DLD1 (cell line): Measurements from ENCODE around the gene TENM4.

Source experiments
- in situ Hi-C: cut with HindIII; loops from 2 replicates; pipeline ENCODE4 v1.10.0; 2017; ENCODE audit warnings: low sequenced_read_pairs

Gene TENM4

GRCh38 chr11:78742430-78742829 lies 698.4 kb downstream of the TENM4 start:
- in situ Hi-C loops: no loop called here

GRCh38 chr11:78741741-78742140 lies 699.1 kb downstream of the TENM4 start:
- in situ Hi-C loops: no loop called here

GRCh38 chr11:78740199-78741071 lies 700.4 kb downstream of the TENM4 start:
- in situ Hi-C loops: no loop called here

GRCh38 chr11:78737891-78738290 lies 702.9 kb downstream of the TENM4 start:
- in situ Hi-C loops: no loop called here

GRCh38 chr11:78737301-78737700 lies 703.5 kb downstream of the TENM4 start:
- in situ Hi-C loops: no loop called here

- in situ Hi-C loops: no loop called here
These were observed 705.1 kb downstream of the TENM4 start for GRCh38 chr11:78735711-78736110.

GRCh38 chr11:78733031-78733430 lies 707.8 kb downstream of the TENM4 start:
- in situ Hi-C loops: no loop called here

- in situ Hi-C loops: no loop called here
These were observed 708.6 kb downstream of the TENM4 start for GRCh38 chr11:78732246-78732645.

GRCh38 chr11:78731027-78731426 lies 709.8 kb downstream of the TENM4 start:
- in situ Hi-C loops: no loop called here

- in situ Hi-C loops: no loop called here
These were observed 710.5 kb downstream of the TENM4 start for GRCh38 chr11:78730267-78730824.

- in situ Hi-C loops: no loop called here
These were observed 713.0 kb downstream of the TENM4 start for GRCh38 chr11:78727816-78728215.

GRCh38 chr11:78725200-78725599 lies 715.6 kb downstream of the TENM4 start:
- in situ Hi-C loops: no loop called here

- in situ Hi-C loops: no loop called here
These were observed 718.0 kb downstream of the TENM4 start for GRCh38 chr11:78722786-78723185.

GRCh38 chr11:78720281-78720989 lies 720.4 kb downstream of the TENM4 start:
- in situ Hi-C loops: no loop called here

- in situ Hi-C loops: no loop called here
These were observed 723.8 kb downstream of the TENM4 start for GRCh38 chr11:78717041-78717440.

GRCh38 chr11:78715639-78716311 lies 725.1 kb downstream of the TENM4 start:
- in situ Hi-C loops: no loop called here

GRCh38 chr11:78714539-78714938 lies 726.3 kb downstream of the TENM4 start:
- in situ Hi-C loops: no loop called here

GRCh38 chr11:78711735-78712134 lies 729.1 kb downstream of the TENM4 start:
- in situ Hi-C loops: no loop called here

GRCh38 chr11:78710417-78710816 lies 730.4 kb downstream of the TENM4 start:
- in situ Hi-C loops: no loop called here

- in situ Hi-C loops: no loop called here
These were observed 732.4 kb downstream of the TENM4 start for GRCh38 chr11:78708388-78708787.

GRCh38 chr11:78706551-78706950 lies 734.3 kb downstream of the TENM4 start:
- in situ Hi-C loops: no loop called here
